T-cell (primary cell): ENCODE results near the gene EXOC6B. TPM values are rescaled to one million over a fixed set of nuclear protein-coding genes. Genes with fewer than 3 reads are reported as not detected.

Source experiments
- ATAC-seq, 4 experiments: fragments of 200-7000 bp in 3 of 4; fragments of 150-1000 bp in 1 of 4; cut with Tn5 transposase; replicated peaks in 1 of 4; 1 replicate in 3 of 4; 2 replicates in 1 of 4; pipeline ENCODE4 v1.10.0; 2021; ENCODE audit warnings: moderate library complexity in 3 of 4, mild to moderate bottlenecking in 2 of 4, moderate number of reproducible peaks in 1 of 4
- CTCF ChIA-PET, 2 donors: fragments of 300-600 bp; sonication (Branson Sonifier 250); formaldehyde crosslinking; loops; one replicate each; lab custom pipeline; 2022; ENCODE audit warnings: antibody characterized with exemption in 2 of 2; lab: Charles Lee
- POLR2A ChIA-PET, 2 donors: fragments of 300-600 bp; sonication (Branson Sonifier 250); formaldehyde crosslinking; loops; one replicate each; lab custom pipeline; 2022; ENCODE audit warnings: antibody characterized with exemption in 2 of 2; lab: Charles Lee
- DNase-seq, 35 experiments: peaks; one replicate each; pipeline versions ENCODE4 v3.0.0 to v3.0.0-alpha.2; 2013 to 2023
- H3K27ac ChIP-seq: one replicate; pipeline ENCODE4 v1.5.1; 2013; ENCODE audit warnings: low read length
- H3K27me3 ChIP-seq, 2 experiments: replicated peaks in 1 of 2; 1 replicate in 1 of 2; 2 replicates in 1 of 2; pipeline versions ENCODE4 v1.6.1 to v1.7.0; 2013; ENCODE audit warnings: low read length in 1 of 2, mixed read lengths in 1 of 2; ENCODE audit not compliant: control insufficient read depth in 2 of 2, insufficient read depth in 2 of 2; ENCODE audit errors: extremely low read depth in 1 of 2
- H3K36me3 ChIP-seq, 2 donors: 1 replicate in 1 of 2; 2 replicates in 1 of 2; pipeline versions ENCODE4 v1.6.1 to v1.7.0; 2013; ENCODE audit warnings: low read length in 1 of 2; ENCODE audit not compliant: control insufficient read depth in 2 of 2, insufficient read depth in 1 of 2; ENCODE audit errors: extremely low read depth in 1 of 2
- H3K4me1 ChIP-seq, 2 experiments: 1 replicate in 1 of 2; 2 replicates in 1 of 2; pipeline versions ENCODE4 v1.6.1 to v1.7.0; 2013; ENCODE audit warnings: low read length in 2 of 2, mixed read lengths in 1 of 2; ENCODE audit not compliant: insufficient read depth in 2 of 2, control insufficient read depth in 1 of 2; ENCODE audit errors: extremely low read depth in 1 of 2
- H3K4me3 ChIP-seq, 2 donors: 1 replicate in 1 of 2; 2 replicates in 1 of 2; pipeline versions ENCODE4 v1.5.1 to v1.7.0; 2013; ENCODE audit warnings: mild to moderate bottlenecking in 2 of 2, low read length in 1 of 2, moderate library complexity in 1 of 2; ENCODE audit not compliant: control insufficient read depth in 1 of 2; ENCODE audit errors: extremely low read depth in 1 of 2
- H3K9me3 ChIP-seq: 2 replicates; pipeline ENCODE4 v1.7.0; 2013
- H3K27ac Mint-ChIP-seq, 2 donors: one replicate each; pipeline ENCODE4 v1.8.0; 2020 to 2021; ENCODE audit warnings: mild to moderate bottlenecking in 2 of 2, mixed read lengths in 2 of 2
- H3K27me3 Mint-ChIP-seq, 2 donors: one replicate each; pipeline ENCODE4 v1.8.0; 2021 to 2022; ENCODE audit warnings: mixed read lengths in 2 of 2
- H3K36me3 Mint-ChIP-seq: one replicate; pipeline ENCODE4 v1.8.0; 2021; ENCODE audit warnings: mixed read lengths
- H3K4me1 Mint-ChIP-seq, 3 donors: one replicate each; pipeline ENCODE4 v1.8.0; 2020 to 2022; ENCODE audit warnings: mixed read lengths in 3 of 3, mild to moderate bottlenecking in 1 of 3
- H3K4me3 Mint-ChIP-seq, 3 donors: one replicate each; pipeline ENCODE4 v1.8.0; 2020 to 2022; ENCODE audit warnings: mild to moderate bottlenecking in 3 of 3, mixed read lengths in 3 of 3, moderate library complexity in 3 of 3
- H3K9me3 Mint-ChIP-seq, 3 donors: one replicate each; pipeline ENCODE4 v1.8.0; 2020 to 2022; ENCODE audit warnings: mixed read lengths in 3 of 3
- WGBS: methylation state at CpG from one replicate; pipeline ENCODE4 v1.1.5; 2013; ENCODE audit warnings: missing lambda C conversion rate; ENCODE audit not compliant: insufficient coverage; 5-methylcytosine and 5-hydroxymethylcytosine counted together
- total RNA-seq, 35 experiments: library from RNA in 6 of 35; stranded (reverse) in 6 of 35; fragments of 120-200 nt in 1 of 35; gene quantifications; one replicate each; pipeline versions ENCODE4 v1.2.1 to v1.2.4 and lab custom pipeline; 2013 to 2026

Gene EXOC6B
- total RNA-seq, 5 donors from 2014 or later (not counting 1 experiment from before 2014, with no cell fraction given): 13.3 to 18.9 (median 16.6) TPM

DNA sequence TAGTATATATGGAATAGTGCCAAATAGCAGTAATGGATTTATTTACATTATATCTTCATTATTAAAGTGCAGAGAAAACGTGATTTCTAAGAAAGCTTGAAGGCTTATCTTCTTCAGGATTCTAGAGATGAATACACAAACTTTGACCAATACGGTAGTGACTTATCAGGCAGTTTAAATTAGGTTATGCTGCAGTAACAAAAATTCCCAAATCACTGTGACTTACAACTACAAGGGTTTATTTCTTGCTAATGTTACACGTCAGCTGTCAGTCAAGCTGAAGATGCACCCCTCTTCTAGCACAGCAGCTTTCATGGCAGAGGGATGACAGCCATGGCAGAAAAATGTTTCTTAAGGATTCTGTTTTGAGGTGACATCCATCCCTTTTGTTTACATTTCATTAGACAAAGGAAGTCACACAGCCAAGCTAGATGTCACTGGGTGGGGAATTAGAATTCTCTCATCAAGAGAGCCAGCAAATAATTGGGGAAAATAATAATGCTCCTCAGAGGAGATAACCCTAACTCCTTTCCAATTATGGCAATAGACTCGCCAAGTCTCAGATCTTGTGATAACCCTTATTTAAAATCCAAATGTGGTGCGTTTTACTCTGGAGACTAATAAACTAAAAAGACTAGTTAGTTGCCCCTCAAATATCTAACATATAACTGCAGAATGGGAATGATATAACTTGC is 409.9 kb downstream of the EXOC6B start:
- 100% methylated on average over 1 of the region's 5 CpGs for WGBS
- ChIA-PET POLR2A (no interaction called here), CTCF (no interaction called here)
- Histone ChIP-seq H3K4me3 (no peak overlapping the region), H3K27me3 (no peaks in the 10 kb centered on the region), H3K4me1 (no peaks in the 10 kb centered on the region), H3K27ac (no peak overlapping the region), H3K9me3 (no peaks in the 10 kb centered on the region), H3K36me3 (no peaks in the 10 kb centered on the region)
- H3K4me3 Mint-ChIP-seq: no peak overlapping the region
- H3K9me3 Mint-ChIP-seq: peaks cover 14 to 36% (median 23%) of the 10 kb centered on the region in 3 donors
- DNase-seq: no peak
- ATAC-seq: no peak
- H3K4me1 Mint-ChIP-seq: no peaks in the 10 kb centered on the region
- no peak overlapping the region for H3K27ac Mint-ChIP-seq
- H3K27me3 Mint-ChIP-seq: no peaks in the 10 kb centered on the region
- H3K36me3 Mint-ChIP-seq: peaks cover 23% of the 10 kb centered on the region

DNA sequence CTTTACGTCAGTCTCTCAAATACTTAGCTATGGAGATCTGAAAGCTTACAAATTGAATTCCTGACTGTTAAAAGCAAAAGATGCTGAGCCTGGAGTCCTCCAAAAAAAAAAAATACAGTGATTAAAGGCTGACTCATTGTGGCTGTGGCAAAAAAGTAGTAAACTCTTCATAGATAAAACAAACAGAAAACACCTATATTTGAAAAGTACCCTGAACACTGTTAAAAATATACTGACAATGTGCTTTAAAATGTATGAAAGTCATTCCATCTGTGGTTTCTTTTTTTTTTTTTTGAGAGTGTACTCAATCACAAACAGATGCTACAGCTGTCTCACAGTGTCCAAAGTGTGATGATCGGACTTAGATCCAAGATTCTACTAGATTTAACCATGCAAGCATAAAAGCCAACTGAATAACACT is 410.6 kb downstream of the EXOC6B start:
- Mint-ChIP-seq H3K36me3 (peaks cover 16% of the 10 kb centered on the region), H3K4me1 (no peaks in the 10 kb centered on the region), H3K9me3 (peaks cover 14 to 33% (median 23%) of the 10 kb centered on the region in 3 donors), H3K27ac (no peak overlapping the region), H3K27me3 (no peaks in the 10 kb centered on the region), H3K4me3 (no peak overlapping the region)
- ChIA-PET POLR2A (no interaction called here), CTCF (interaction anchor here in 1 of 2 donors (0.5 kb wide), 1 partner anchor 69 kb away, joined by 3 read pairs; no protein-coding TSS in a partner anchor)
- DNase-seq: no peak
- 100% methylated on average over 1 of the region's 2 CpGs for WGBS
- no peaks in the 10 kb centered on the region for H3K4me1 ChIP-seq
- no peak overlapping the region for H3K4me3 ChIP-seq
- ATAC-seq: no peak
- H3K27ac ChIP-seq: no peak overlapping the region
- H3K9me3 ChIP-seq: no peaks in the 10 kb centered on the region
- no peaks in the 10 kb centered on the region for H3K36me3 ChIP-seq
- no peaks in the 10 kb centered on the region for H3K27me3 ChIP-seq

DNA sequence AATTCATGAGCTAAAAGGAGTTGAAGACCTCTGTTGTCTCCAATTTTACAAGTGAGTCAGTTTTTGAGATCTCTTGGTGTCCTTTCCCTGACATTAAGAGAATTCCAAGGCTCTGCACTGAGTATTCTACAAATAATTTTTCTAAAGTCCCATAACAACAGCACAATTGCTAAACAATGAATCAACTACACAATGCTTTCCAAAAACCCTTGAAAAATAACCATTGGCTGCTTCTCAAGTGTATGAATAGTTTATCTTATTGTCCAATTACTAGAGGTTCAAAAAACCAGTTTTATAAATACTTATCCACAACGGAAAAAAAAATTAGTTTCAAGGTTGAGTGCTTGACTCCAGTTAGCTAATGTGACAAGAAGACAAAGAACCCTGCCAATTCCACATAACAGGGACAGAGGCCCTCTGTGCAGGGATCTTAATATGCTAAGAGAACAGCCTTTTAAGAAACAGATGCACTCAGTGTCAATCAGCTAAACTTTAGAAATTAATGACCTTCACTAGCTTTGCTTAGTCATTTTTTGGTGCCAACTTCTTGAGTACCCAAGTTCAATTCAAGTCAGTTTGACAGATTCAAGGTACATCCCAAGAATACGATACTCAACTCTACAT is 411.6 kb downstream of the EXOC6B start:
- no peak overlapping the region for H3K4me3 Mint-ChIP-seq
- no peak overlapping the region for H3K27ac Mint-ChIP-seq
- CTCF ChIA-PET: no interaction called here

DNA sequence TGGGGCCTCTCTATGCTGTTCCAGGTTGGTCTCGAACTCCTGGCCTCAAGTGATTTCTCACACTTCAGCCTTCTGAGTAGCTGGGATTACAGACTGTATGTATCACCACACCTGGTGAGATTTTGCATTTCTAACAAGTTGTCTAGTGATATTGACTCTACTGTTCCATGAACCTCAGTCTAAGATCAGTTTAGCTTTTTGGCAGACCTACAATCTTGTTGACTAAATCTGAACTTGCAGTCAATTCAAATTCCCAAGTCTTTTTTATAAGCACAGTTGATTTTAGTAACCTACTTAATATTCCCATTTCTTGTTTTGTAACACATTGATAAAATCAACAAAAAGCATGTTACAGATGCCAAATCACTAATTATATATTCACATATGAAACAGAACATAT is 412.1 kb downstream of the EXOC6B start:
- Histone ChIP-seq H3K36me3 (no peaks in the 10 kb centered on the region), H3K27ac (no peak overlapping the region), H3K4me3 (no peak overlapping the region), H3K27me3 (no peaks in the 10 kb centered on the region), H3K9me3 (no peaks in the 10 kb centered on the region), H3K4me1 (no peaks in the 10 kb centered on the region)
- Mint-ChIP-seq H3K9me3 (peaks cover 9 to 26% (median 14%) of the 10 kb centered on the region in 3 donors), H3K27me3 (no peaks in the 10 kb centered on the region), H3K36me3 (peaks cover 13% of the 10 kb centered on the region), H3K4me3 (no peak overlapping the region), H3K27ac (no peak overlapping the region), H3K4me1 (no peaks in the 10 kb centered on the region)
- POLR2A ChIA-PET: no interaction called here
- ATAC-seq: no peak
- DNase-seq: no peak
- WGBS: no CpG with 5 or more reads among the region's 1 CpG
- CTCF ChIA-PET: no interaction called here

More for the DNA sequence above, 411.6 kb downstream of the EXOC6B start:
- Mint-ChIP-seq H3K36me3 (peaks cover 13% of the 10 kb centered on the region), H3K27me3 (no peaks in the 10 kb centered on the region), H3K9me3 (peaks cover 9 to 29% (median 16%) of the 10 kb centered on the region in 3 donors), H3K4me1 (no peaks in the 10 kb centered on the region)
- POLR2A ChIA-PET: no interaction called here
- H3K9me3 ChIP-seq: no peaks in the 10 kb centered on the region
- H3K36me3 ChIP-seq: no peaks in the 10 kb centered on the region
- H3K27me3 ChIP-seq: no peaks in the 10 kb centered on the region
- ATAC-seq: no peak
- H3K4me3 ChIP-seq: no peak overlapping the region
- DNase-seq: no peak
- H3K4me1 ChIP-seq: no peaks in the 10 kb centered on the region
- no peak overlapping the region for H3K27ac ChIP-seq
- WGBS: no CpG with 5 or more reads among the region's 2 CpGs

DNA sequence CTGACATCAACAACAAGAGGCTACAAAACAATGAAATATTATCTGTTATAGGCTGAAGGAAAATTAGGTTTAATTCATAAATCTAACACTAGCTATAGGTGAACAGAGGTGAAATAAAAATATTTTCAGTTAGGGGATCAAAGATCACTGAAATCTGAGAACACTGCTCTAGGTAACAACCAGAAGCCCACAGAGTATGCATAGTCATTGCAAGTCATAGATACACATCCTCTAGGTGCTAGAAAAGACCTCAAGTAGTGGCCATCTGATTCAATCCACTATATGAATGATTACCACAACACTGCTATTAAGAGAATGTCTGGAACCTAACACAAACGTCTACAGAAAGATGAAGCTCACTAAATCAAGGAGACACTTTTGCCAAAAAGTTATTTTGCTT is 413.6 kb downstream of the EXOC6B start:
- no peaks in the 10 kb centered on the region for H3K27me3 Mint-ChIP-seq
- no peaks in the 10 kb centered on the region for H3K4me1 Mint-ChIP-seq
- no peak overlapping the region for H3K27ac Mint-ChIP-seq
- H3K36me3 Mint-ChIP-seq: peaks cover 13% of the 10 kb centered on the region
- Histone ChIP-seq H3K9me3 (no peaks in the 10 kb centered on the region), H3K4me3 (no peak overlapping the region), H3K27me3 (no peaks in the 10 kb centered on the region), H3K36me3 (no peaks in the 10 kb centered on the region), H3K4me1 (no peaks in the 10 kb centered on the region), H3K27ac (no peak overlapping the region)
- peaks cover 5 to 32% (median 12%) of the 10 kb centered on the region in 3 donors for H3K9me3 Mint-ChIP-seq
- no CpG with 5 or more reads among the region's 1 CpG for WGBS
- POLR2A ChIA-PET: no interaction called here
- DNase-seq (no peak), ATAC-seq (no peak)
- H3K4me3 Mint-ChIP-seq: no peak overlapping the region
- CTCF ChIA-PET: no interaction called here

DNA sequence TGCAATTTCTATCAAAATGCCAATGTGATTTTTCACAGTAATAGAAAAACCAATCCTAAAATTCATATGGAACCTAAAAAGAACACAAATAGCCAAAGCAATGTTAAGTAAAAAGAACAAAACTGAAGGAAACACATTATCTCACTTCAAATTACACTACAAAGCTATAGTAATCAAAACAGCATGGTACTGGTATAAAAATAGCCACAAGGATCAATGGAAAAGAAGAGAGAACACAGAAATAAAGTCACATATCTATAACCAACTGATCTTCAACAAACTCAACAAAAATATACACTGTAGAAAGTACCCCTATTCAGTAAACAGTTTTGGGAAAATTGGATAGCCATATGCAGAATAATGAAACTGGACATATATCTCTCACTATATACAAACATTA is 426.0 kb downstream of the EXOC6B start:
- H3K9me3 Mint-ChIP-seq: peaks cover 5 to 28% (median 21%) of the 10 kb centered on the region in 3 donors
- peaks cover 33% of the 10 kb centered on the region for H3K36me3 Mint-ChIP-seq
- no peaks in the 10 kb centered on the region for H3K27me3 ChIP-seq
- ATAC-seq: no peak
- POLR2A ChIA-PET: no interaction called here
- H3K27ac ChIP-seq: no peak overlapping the region
- H3K4me3 Mint-ChIP-seq: no peak overlapping the region
- no peak overlapping the region for H3K4me3 ChIP-seq
- no peaks in the 10 kb centered on the region for H3K36me3 ChIP-seq
- H3K9me3 ChIP-seq: no peaks in the 10 kb centered on the region
- no peak overlapping the region for H3K27ac Mint-ChIP-seq
- no peaks in the 10 kb centered on the region for H3K4me1 ChIP-seq
- no peaks in the 10 kb centered on the region for H3K4me1 Mint-ChIP-seq
- DNase-seq: no peak
- H3K27me3 Mint-ChIP-seq: no peaks in the 10 kb centered on the region
- CTCF ChIA-PET: no interaction called here
